Naive thymus-derived CD8-positive, alpha-beta T cell (primary cell): Measurements from ENCODE around the gene CD247. TPM values are rescaled to one million over a fixed set of nuclear protein-coding genes. Genes with fewer than 3 reads are reported as not detected.
"Not testable (repeated sequence)": the region's sequence is repeated elsewhere in the genome, so short reads cannot be mapped to it uniquely, and the experiment has no call there.

ENCODE experiments used
- ATAC-seq, 2 donors: fragments of 150-1000 bp; cut with Tn5 transposase in 1 of 2; sonication (Bioruptor Pico), chemical (Tn5 transposase) in 1 of 2; 1 replicate in 1 of 2; 2 replicates in 1 of 2; pipeline ENCODE4 v1.10.0; 2021; ENCODE audit warnings: mild to moderate bottlenecking in 2 of 2, moderate library complexity in 2 of 2
- POLR2A ChIA-PET: fragments of 350-600 bp; sonication (Branson Sonifier 250); formaldehyde crosslinking; loops from one replicate; lab custom pipeline; 2021; ENCODE audit warnings: antibody characterized with exemption; lab: Charles Lee
- DNase-seq, 10 donors: peaks; one replicate each; pipeline versions ENCODE4 v3.0.0 to v3.0.0-alpha.2; 2020 to 2022
- H3K27ac Mint-ChIP-seq, 10 donors: one replicate each; pipeline ENCODE4 v1.8.0; 2020 to 2022; ENCODE audit warnings: mild to moderate bottlenecking in 10 of 10, mixed read lengths in 10 of 10, moderate library complexity in 4 of 10, inconsistent platforms in 1 of 10
- H3K27me3 Mint-ChIP-seq, 5 donors: one replicate each; pipeline ENCODE4 v1.8.0; 2021 to 2022; ENCODE audit warnings: mixed read lengths in 5 of 5
- H3K36me3 Mint-ChIP-seq, 3 donors: one replicate each; pipeline ENCODE4 v1.8.0; 2020 to 2022; ENCODE audit warnings: mixed read lengths in 3 of 3, mild to moderate bottlenecking in 2 of 3, inconsistent platforms in 1 of 3
- H3K4me1 Mint-ChIP-seq, 4 donors: one replicate each; pipeline ENCODE4 v1.8.0; 2021 to 2022; ENCODE audit warnings: mixed read lengths in 4 of 4
- H3K4me3 Mint-ChIP-seq, 10 donors: one replicate each; pipeline ENCODE4 v1.8.0; 2020 to 2022; ENCODE audit warnings: mild to moderate bottlenecking in 10 of 10, mixed read lengths in 10 of 10, moderate library complexity in 6 of 10, inconsistent platforms in 1 of 10
- H3K9me3 Mint-ChIP-seq, 9 donors: one replicate each; pipeline ENCODE4 v1.8.0; 2020 to 2022; ENCODE audit warnings: mixed read lengths in 9 of 9, mild to moderate bottlenecking in 3 of 9, inconsistent platforms in 1 of 9, moderate library complexity in 1 of 9
- polyA plus RNA-seq, 3 donors: library from polyadenylated mRNA; unstranded; fragments of 300-500 nt; fragmentation: Illumina TruSeq; gene quantifications; one replicate each; pipeline ENCODE4 v1.2.3, GENCODE V29; 2021
- total RNA-seq, 8 experiments: library from RNA in 2 of 8; stranded (reverse) in 2 of 8; gene quantifications; one replicate each; pipeline ENCODE4 v1.2.3 and lab custom pipeline; 2021 to 2026

Gene CD247
- total RNA-seq (100 to 1,000 TPM; 300 to 308 TPM), polyA plus RNA-seq (100 to 1,000 TPM; 244 to 325 (median 310) TPM), total RNA-seq (lab: John Stamatoyannopoulos, UW) (126 to 355 (median 279) reads per million in 6 experiments)

GRCh38 chr1:167518331-167518700 is at the start of gene CD247:
Gene CD247 (minus strand): TSS chr1:167518529. CDS start chr1:167518465, 64 bp downstream.
- Mint-ChIP-seq H3K4me3 (peak within 1 kb of the TSS; percentile 93 to 100 (median 99)), H3K4me1 (peaks cover 13 to 51% (median 38%) of the 10 kb centered on the region in 4 donors), H3K9me3 (peaks cover 0 to 2% (median 0%) of the 10 kb centered on the region in 9 donors), H3K27ac (peak within 1 kb of the TSS; percentile 97 to 100 (median 99)), H3K27me3 (no peaks in the 10 kb centered on the region), H3K36me3 (peaks cover 0 to 27% (median 20%) of the 10 kb centered on the region in 3 donors)
- DNase-seq (peak; percentile 50 to 88 (median 78)), ATAC-seq (peak; percentile 70 to 80)
- POLR2A ChIA-PET, result interaction anchor here (0.6 to 6.6 kb wide), 22 partner anchors 10 to 297 kb away, joined by 3 to 124 read pairs (median 20); partner anchors contain the start of genes CREG1, POU2F1 and RCSD1

GRCh38 chr1:167567663-167568062 is 49.3 kb upstream of the CD247 start:
- Mint-ChIP-seq H3K27ac (no peak overlapping the region), H3K27me3 (peaks cover 0 to 5% (median 0%) of the 10 kb centered on the region in 5 donors), H3K4me3 (no peak overlapping the region), H3K4me1 (peaks cover 0 to 12% (median 0%) of the 10 kb centered on the region in 4 donors), H3K36me3 (no peaks in the 10 kb centered on the region), H3K9me3 (no peaks in the 10 kb centered on the region)
- DNase-seq (no peak), ATAC-seq (no peak)
- POLR2A ChIA-PET, result no interaction called here

DNA sequence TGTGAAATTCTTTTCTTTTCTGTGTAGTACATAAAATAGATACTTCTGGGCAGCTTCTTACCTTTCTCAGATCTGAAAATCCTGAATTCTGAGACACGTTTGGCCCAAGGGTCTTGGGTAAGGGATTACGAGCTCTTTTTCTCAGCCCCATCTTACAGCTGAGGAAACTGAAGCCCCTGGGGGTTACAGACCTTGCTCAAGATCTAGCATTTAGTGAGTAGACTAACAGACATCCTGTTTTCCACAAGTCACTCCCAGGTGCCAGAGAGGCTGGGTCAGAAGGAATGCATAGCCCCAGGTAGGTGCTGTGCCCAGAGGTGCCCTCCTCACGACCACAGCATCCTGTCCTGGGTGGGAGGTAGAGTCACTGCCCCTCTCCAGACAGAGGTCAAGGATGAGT is 48.4 kb upstream of the CD247 start:
- ATAC-seq, result no peak
- POLR2A ChIA-PET, result no interaction called here
- Mint-ChIP-seq H3K36me3 (no peaks in the 10 kb centered on the region), H3K4me3 (no peak overlapping the region), H3K27me3 (peaks cover 0 to 5% (median 0%) of the 10 kb centered on the region in 5 donors), H3K27ac (no peak overlapping the region), H3K4me1 (peaks cover 0 to 12% (median 0%) of the 10 kb centered on the region in 4 donors), H3K9me3 (no peaks in the 10 kb centered on the region)
- no peak for DNase-seq

DNA sequence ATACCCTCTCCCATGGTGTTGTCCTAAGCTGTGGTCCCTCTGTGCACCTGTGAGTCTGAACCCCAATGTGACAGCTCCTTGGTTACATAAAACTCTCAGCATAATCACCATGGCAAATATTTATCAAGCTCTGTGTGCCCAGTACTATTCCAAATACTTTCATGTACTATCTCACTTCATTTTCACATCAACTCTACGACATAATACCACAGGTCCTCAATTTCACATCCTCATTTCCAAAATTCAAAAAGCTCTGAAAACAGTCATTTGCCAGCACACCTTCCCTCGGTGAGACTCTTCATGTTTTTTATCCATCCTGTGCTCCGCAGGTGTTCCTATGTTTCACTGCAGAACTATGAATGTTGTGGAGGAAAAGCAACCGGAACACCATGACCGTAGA is 47.6 kb upstream of the CD247 start:
- Mint-ChIP-seq H3K27ac (no peak overlapping the region), H3K36me3 (no peaks in the 10 kb centered on the region), H3K4me1 (peaks cover 0 to 12% (median 0%) of the 10 kb centered on the region in 4 donors), H3K4me3 (no peak overlapping the region), H3K9me3 (no peaks in the 10 kb centered on the region), H3K27me3 (peaks cover 0 to 8% (median 0%) of the 10 kb centered on the region in 5 donors)
- ATAC-seq (no peak), DNase-seq (no peak)
- POLR2A ChIA-PET, result no interaction called here

GRCh38 chr1:167564612-167565270 is 46.4 kb upstream of the CD247 start:
- no peaks in the 10 kb centered on the region for H3K9me3 Mint-ChIP-seq
- peak overlapping the region in 1 of 10 donors; percentile 39 for H3K27ac Mint-ChIP-seq
- ATAC-seq (no peak), DNase-seq (no peak)
- H3K4me3 Mint-ChIP-seq, result no peak overlapping the region
- H3K27me3 Mint-ChIP-seq, result peaks cover 0 to 8% (median 0%) of the 10 kb centered on the region in 5 donors
- H3K36me3 Mint-ChIP-seq, result no peaks in the 10 kb centered on the region
- POLR2A ChIA-PET, result interaction anchor here (0.6 kb wide), 1 partner anchor 73 kb away, joined by 3 read pairs; no protein-coding TSS in a partner anchor
- H3K4me1 Mint-ChIP-seq, result peaks cover 0 to 12% (median 0%) of the 10 kb centered on the region in 4 donors

DNA sequence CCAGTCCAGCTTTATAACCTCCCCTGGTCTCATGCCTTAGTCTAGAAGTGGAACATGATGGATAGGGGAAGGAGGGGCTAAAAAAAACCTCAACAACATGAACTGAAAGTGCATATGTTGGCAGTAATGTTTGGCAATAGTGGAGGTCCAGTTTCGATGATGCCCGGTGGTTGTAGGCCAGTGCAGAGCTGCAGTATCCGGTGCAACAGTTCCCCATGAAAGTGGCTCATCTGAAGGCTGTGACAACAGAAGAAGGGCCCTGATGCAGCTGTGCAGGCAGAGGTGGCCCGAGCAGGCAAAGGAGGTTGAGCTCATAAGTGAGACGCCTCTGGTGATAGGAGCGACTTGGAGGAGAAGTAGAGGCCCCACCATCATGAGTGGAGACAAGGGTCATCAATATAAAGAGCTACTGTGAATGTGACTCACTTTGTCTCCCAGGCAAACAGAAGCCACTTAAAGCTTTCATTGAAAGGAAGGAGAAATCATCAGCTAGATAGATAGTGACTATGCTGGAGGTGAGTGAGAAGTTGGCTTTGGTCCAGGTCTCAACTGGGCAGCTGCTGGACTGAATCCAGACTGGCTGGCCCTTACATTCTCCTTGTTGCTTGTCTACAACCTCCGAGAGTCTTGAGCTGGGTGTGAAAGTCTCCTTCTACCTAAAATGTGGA is 45.4 kb upstream of the CD247 start:
- no peaks in the 10 kb centered on the region for H3K36me3 Mint-ChIP-seq
- no peak overlapping the region for H3K4me3 Mint-ChIP-seq
- DNase-seq (no peak), ATAC-seq (no peak)
- no peak overlapping the region for H3K27ac Mint-ChIP-seq
- peaks cover 0 to 12% (median 0%) of the 10 kb centered on the region in 4 donors for H3K4me1 Mint-ChIP-seq
- POLR2A ChIA-PET, result interaction anchor here (0.6 kb wide), 2 partner anchors 10 to 74 kb away, joined by 3 read pairs; partner anchors contain the start of gene CREG1
- peaks cover 0 to 8% (median 0%) of the 10 kb centered on the region in 5 donors for H3K27me3 Mint-ChIP-seq
- no peaks in the 10 kb centered on the region for H3K9me3 Mint-ChIP-seq

DNA sequence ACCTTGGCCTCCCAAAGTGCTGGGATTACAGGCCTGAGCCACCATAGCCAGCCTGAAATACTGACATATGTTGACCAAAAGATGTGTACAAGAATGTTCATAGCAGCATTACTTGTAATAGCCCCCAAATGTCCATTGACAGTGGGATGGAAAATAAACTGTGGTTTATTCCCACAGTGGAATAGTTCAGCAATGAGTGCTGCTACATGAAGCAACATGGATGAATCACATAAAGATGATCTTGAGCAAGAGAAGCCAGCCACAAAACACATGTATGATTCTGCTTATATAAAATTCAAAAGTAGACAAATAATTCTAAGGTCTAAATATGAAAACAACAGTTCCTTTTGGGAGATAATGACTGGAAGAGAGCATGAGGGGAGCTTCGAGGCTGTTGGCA is 44.4 kb upstream of the CD247 start:
- no peaks in the 10 kb centered on the region for H3K36me3 Mint-ChIP-seq
- no peak overlapping the region for H3K4me3 Mint-ChIP-seq
- peaks cover 0 to 12% (median 0%) of the 10 kb centered on the region in 4 donors for H3K4me1 Mint-ChIP-seq
- POLR2A ChIA-PET, result interaction anchor here (0.6 kb wide), 1 partner anchor 9 kb away, joined by 3 read pairs; the partner anchor contains the start of gene CREG1
- H3K27me3 Mint-ChIP-seq, result peaks cover 0 to 8% (median 0%) of the 10 kb centered on the region in 5 donors
- no peak overlapping the region for H3K27ac Mint-ChIP-seq
- ATAC-seq (no peak), DNase-seq (no peak)
- no peaks in the 10 kb centered on the region for H3K9me3 Mint-ChIP-seq

- Mint-ChIP-seq H3K9me3 (no peaks in the 10 kb centered on the region), H3K36me3 (no peaks in the 10 kb centered on the region), H3K27me3 (peaks cover 0 to 8% (median 1%) of the 10 kb centered on the region in 5 donors), H3K4me3 (no peak overlapping the region), H3K27ac (no peak overlapping the region), H3K4me1 (peaks cover 0 to 12% (median 0%) of the 10 kb centered on the region in 4 donors)
- DNase-seq (no peak), ATAC-seq (no peak)
- POLR2A ChIA-PET, result interaction anchor here (1.1 kb wide), 1 partner anchor 21 kb away, joined by 3 read pairs; no protein-coding TSS in a partner anchor
Observed at GRCh38 chr1:167561753-167562152, 43.4 kb upstream of the CD247 start.

DNA sequence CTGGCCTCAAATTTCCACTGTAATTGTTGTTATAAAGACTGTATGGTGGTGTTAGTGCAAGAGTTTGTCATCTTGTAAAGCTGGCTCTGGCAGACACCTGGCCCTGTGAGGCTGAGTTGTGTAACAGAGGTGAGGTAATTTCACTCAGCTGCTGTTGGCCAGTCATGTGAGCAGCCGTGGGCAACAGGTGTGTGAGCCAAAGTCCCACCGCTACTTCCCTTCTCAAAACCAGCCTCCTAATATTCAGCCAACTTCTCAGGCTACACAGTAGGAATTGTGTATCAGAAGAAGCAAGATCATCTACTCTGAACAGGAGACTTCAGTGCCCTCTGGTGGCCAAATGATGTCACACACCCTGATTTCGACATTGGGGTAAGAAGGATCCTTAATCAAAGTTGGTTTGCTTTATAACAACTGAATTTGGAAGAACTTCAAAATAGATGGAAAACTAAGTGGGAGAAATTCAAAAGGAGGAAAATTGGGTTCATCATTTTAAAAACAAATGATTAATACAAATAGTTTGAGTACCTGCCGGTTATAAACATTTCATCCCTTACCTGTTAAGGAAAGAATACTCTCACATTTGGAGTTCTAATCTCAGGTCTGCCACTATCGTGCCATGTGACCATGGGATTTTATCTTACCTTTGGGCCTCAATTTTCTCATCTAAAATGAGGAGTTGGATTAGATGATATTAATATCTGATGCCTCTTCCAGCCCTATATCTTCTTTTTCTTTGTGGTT is 37.8 kb upstream of the CD247 start:
- no peaks in the 10 kb centered on the region for H3K36me3 Mint-ChIP-seq
- H3K27ac Mint-ChIP-seq, result peak overlapping the region in 1 of 10 donors; percentile 4
- ATAC-seq (no peak), DNase-seq (peak; percentile 45 to 85 (median 72))
- H3K4me3 Mint-ChIP-seq, result peak overlapping the region in 5 of 10 donors; percentile 1 to 53 (median 25)
- H3K9me3 Mint-ChIP-seq, result no peaks in the 10 kb centered on the region
- peaks cover 0 to 1% (median 0%) of the 10 kb centered on the region in 5 donors for H3K27me3 Mint-ChIP-seq
- peaks cover 9 to 32% (median 25%) of the 10 kb centered on the region in 4 donors for H3K4me1 Mint-ChIP-seq
- POLR2A ChIA-PET, result interaction anchor here (0.9 to 1.1 kb wide), 2 partner anchors 81 to 381 kb away, joined by 3 to 4 read pairs; partner anchors contain the start of genes DCAF6 and MPC2

DNA sequence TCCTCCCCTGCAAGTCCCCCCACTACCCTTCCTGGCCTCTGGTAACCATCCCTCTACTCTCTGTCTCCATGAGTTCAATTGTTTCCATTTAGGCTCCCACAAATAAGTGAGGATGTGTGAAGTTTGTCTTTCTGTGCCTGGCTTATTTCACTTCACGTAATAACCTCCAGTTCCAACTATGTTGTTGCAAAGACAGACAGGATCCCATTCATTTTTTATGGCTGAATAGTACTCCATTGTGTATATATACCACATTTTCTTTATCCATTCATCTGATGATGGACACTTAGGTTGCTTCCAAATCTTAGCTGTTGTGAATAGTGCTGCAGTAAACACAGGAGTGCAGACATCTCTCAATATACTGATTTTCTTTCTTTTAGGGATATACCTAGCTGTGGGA is 36.7 kb upstream of the CD247 start:
- POLR2A ChIA-PET, DNase-seq, ATAC-seq, H3K27ac Mint-ChIP-seq, H3K9me3 Mint-ChIP-seq, H3K36me3 Mint-ChIP-seq, H3K27me3 Mint-ChIP-seq: not testable (repeated sequence)
- H3K4me3 Mint-ChIP-seq, result peak overlapping the region in 4 of 10 donors; percentile 12 to 44 (median 34)
- peaks cover 18 to 42% (median 35%) of the 10 kb centered on the region in 4 donors for H3K4me1 Mint-ChIP-seq

DNA sequence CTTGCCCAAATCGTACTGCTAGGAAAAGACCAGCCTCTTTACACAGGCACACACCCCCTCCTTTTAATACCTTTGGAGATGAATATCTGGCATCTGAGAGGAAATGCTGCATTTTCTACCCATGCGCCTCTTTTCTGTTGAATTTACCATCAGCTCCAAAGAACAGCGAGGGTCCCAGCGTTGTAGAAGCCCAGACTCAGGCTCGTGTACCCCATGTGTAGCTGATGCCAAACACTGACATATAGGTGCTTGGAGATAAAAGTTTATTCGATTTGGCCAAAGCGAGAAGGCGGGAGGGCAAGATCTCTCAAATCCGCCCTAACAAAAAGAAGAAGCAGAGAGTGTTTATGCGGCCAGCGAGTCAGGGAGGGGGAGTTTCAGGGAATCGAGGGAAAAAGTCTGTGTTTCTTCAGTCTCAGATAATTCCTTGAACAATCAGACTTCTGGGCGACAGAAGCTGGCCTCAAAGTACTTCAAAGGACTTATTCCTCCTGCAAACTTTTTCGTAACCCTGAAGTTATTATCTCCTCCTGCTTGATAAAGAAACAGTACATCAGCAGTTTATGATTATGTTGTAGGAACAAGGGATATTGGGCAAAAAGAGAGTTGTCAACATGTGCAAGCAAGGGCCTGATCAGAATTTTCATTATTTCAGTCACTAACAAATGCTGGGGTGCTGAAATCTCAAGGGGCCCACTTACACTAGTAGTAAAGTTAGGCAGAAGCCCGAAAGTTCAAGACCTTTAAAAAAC is 35.9 kb upstream of the CD247 start:
- peak; percentile 16 to 22 for ATAC-seq
- DNase-seq, result no peak
- Mint-ChIP-seq H3K27me3 (peaks cover 0 to 1% (median 0%) of the 10 kb centered on the region in 5 donors), H3K4me3 (peak overlapping the region; percentile 81 to 96 (median 93)), H3K4me1 (peaks cover 18 to 43% (median 36%) of the 10 kb centered on the region in 4 donors), H3K36me3 (no peaks in the 10 kb centered on the region), H3K9me3 (no peaks in the 10 kb centered on the region), H3K27ac (peak overlapping the region in 8 of 10 donors; percentile 58 to 91 (median 78))
- POLR2A ChIA-PET, result interaction anchor here (0.5 to 2.7 kb wide), 6 partner anchors 9 to 741 kb away, joined by 3 to 17 read pairs (median 6); partner anchors contain the start of gene CD247
